ENCODE results near the gene MLH3.

DNA sequence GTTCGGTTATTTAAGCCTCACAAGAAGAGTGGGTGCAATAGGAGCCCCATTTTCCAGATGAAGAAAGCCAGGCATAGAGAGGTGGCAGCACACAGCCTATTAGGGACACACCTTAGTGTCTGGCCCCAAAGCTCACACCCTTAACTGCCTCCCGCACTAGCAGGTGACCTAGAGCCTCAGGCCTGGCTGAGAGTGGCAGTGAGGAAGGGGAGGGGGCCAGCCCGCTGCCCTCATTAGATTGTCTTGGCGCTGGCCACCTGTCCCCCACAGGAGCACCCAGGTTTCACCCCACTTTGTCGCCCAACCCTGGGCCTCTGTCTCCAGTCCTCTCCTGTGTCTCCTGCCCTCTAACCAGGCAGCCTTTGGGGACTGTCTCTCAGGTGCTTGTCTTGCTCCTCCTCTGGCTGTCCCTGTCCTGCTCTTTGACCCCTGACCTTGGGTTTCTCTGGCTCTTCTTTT, 77.3 kb downstream of the MLH3 start:
- TF ChIP-seq, protein P1, sequence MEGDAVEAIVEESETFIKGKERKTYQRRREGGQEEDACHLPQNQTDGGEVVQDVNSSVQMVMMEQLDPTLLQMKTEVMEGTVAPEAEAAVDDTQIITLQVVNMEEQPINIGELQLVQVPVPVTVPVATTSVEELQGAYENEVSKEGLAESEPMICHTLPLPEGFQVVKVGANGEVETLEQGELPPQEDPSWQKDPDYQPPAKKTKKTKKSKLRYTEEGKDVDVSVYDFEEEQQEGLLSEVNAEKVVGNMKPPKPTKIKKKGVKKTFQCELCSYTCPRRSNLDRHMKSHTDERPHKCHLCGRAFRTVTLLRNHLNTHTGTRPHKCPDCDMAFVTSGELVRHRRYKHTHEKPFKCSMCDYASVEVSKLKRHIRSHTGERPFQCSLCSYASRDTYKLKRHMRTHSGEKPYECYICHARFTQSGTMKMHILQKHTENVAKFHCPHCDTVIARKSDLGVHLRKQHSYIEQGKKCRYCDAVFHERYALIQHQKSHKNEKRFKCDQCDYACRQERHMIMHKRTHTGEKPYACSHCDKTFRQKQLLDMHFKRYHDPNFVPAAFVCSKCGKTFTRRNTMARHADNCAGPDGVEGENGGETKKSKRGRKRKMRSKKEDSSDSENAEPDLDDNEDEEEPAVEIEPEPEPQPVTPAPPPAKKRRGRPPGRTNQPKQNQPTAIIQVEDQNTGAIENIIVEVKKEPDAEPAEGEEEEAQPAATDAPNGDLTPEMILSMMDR (IDR thresholded peaks at IDR 0.05) = no peak
- no peak for TF ChIP-seq POLR2AphosphoS5 (IDR thresholded peaks at IDR 0.05)

Data from upper lobe of left lung (tissue), 4 donors.